Fibroblast of lung (primary cell): ENCODE data around the gene FSTL4. TPM values are rescaled to one million over a fixed set of nuclear protein-coding genes. Genes with fewer than 3 reads are reported as not detected.

ENCODE experiments used
- DNase-seq, 2 donors: peaks; one replicate each; pipeline versions ENCODE4 v3.0.0 to v3.0.0-alpha.2; 2010; ENCODE audit warnings: low read depth in 2 of 2
- H2AFZ ChIP-seq: 2 replicates; pipeline ENCODE4 v1.5.1; 2012; ENCODE audit warnings: low read length, control low read depth, inconsistent platforms
- H3K27ac ChIP-seq: 2 replicates; pipeline ENCODE4 v1.5.1; 2011; ENCODE audit warnings: low read length, control low read depth; ENCODE audit not compliant: insufficient read depth
- H3K27me3 ChIP-seq: 2 replicates; pipeline ENCODE4 v1.5.1; 2011; ENCODE audit warnings: mild to moderate bottlenecking, low read length; ENCODE audit not compliant: control insufficient read depth, insufficient read depth
- H3K36me3 ChIP-seq: 2 replicates; pipeline ENCODE4 v1.5.1; 2011; ENCODE audit warnings: low read length; ENCODE audit not compliant: control insufficient read depth, insufficient read depth
- H3K4me1 ChIP-seq: 2 replicates; pipeline ENCODE4 v1.5.1; 2011; ENCODE audit warnings: low read length; ENCODE audit not compliant: control insufficient read depth, insufficient read depth; ENCODE audit errors: extremely low read depth
- H3K4me2 ChIP-seq: 2 replicates; pipeline ENCODE4 v1.5.1; 2011; ENCODE audit warnings: low read length, control low read depth; ENCODE audit not compliant: insufficient read depth; ENCODE audit errors: extremely low read depth
- H3K4me3 ChIP-seq, 4 experiments: fragments of 200-600 bp in 1 of 4; sonication (generic) in 1 of 4; replicated peaks in 1 of 4; 2 replicates each; pipeline ENCODE4 v1.5.1; 2011 to 2016; ENCODE audit warnings: low read length in 4 of 4, low read depth in 3 of 4, mild to moderate bottlenecking in 3 of 4, control low read depth in 2 of 4, inconsistent platforms in 1 of 4, mixed read lengths in 1 of 4; ENCODE audit not compliant: insufficient read depth in 1 of 4; ENCODE audit errors: control extremely low read depth in 1 of 4
- H3K79me2 ChIP-seq: 2 replicates; pipeline ENCODE4 v1.5.1; 2012; ENCODE audit warnings: mild to moderate bottlenecking, low read length, inconsistent platforms; ENCODE audit not compliant: control insufficient read depth, insufficient read depth
- H3K9ac ChIP-seq: 2 replicates; pipeline ENCODE4 v1.5.1; 2011; ENCODE audit warnings: mild to moderate bottlenecking, low read length, control low read depth; ENCODE audit not compliant: insufficient read depth
- H3K9me3 ChIP-seq: 2 replicates; pipeline ENCODE4 v1.5.1; 2012; ENCODE audit warnings: low read depth, low read length; ENCODE audit not compliant: control insufficient read depth, insufficient read depth
- H4K20me1 ChIP-seq: 2 replicates; pipeline ENCODE4 v1.5.1; 2011; ENCODE audit warnings: low read length; ENCODE audit not compliant: control insufficient read depth, insufficient read depth; ENCODE audit errors: extremely low read depth
- EZH2 ChIP-seq: IDR thresholded peaks from 2 replicates; pipeline ENCODE4 v1.5.1; 2012; ENCODE audit warnings: low read length, control low read depth, mild to moderate bottlenecking; ENCODE audit errors: missing control alignments
- polyA plus RNA-seq, 2 donors: library from polyadenylated mRNA; depleted of rRNA in 1 of 2; stranded (reverse) in 1 of 2; unstranded in 1 of 2; fragments of >200 nt; gene quantifications; 2 replicates each; pipeline ENCODE4 v1.2.1, GENCODE V29; 2011 to 2012; ENCODE audit warnings: missing spikeins in 1 of 2
- total RNA-seq: library from RNA; depleted of rRNA; stranded (reverse); fragments of >200 nt; gene quantifications from 2 replicates; pipeline ENCODE4 v1.2.1, GENCODE V29; 2014
- TF ChIP-seq, protein P1 (sequence below), 2 donors: IDR thresholded peaks in 1 of 2; conservative IDR thresholded peaks in 1 of 2; 1 replicate in 1 of 2; 2 replicates in 1 of 2; pipeline ENCODE4 v1.5.1; 2011 to 2012; ENCODE audit warnings: low read length in 2 of 2, control low read depth in 1 of 2, inconsistent platforms in 1 of 2, low read depth in 1 of 2, mild to moderate bottlenecking in 1 of 2

The FSTL4 gene
- total and polyA plus RNA-seq, 2 donors (not counting 1 experiment from before 2014, with no cell fraction given), result 0.17 to 0.33 TPM

DNA sequence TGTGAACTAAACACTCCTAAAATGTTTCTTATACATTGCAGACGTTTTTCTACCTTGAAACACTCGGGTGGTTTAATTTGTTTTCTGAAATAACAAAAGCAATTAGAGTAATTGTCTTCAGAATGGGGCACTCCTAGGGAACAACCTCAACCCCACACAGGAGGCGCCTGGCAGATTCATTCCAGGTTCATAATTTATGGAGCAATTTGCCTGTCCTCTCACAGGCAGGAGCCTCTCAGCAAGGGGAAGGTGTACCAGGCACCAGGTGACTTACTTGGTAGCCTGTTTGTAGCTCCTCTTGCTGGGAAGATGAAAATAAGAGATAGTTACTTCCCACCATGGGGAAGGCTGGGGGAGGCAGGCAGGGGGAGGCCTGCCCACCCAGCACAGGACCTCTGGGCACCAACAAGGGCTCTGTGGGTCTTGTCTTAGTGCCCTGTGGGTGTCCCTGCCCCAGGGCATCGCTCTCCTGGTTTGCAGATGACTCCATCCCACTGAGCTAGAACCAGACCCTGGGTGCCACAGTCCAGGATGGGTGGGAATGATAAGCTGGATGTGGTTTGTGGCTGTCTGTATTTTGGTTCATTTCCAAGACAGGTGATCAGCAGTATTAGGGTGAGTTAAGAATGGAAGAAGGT, 144.4 kb downstream of the FSTL4 start:
- no peak overlapping the region for H3K27ac ChIP-seq
- no peak overlapping the region for H3K9ac ChIP-seq
- no peaks in the 10 kb centered on the region for H3K79me2 ChIP-seq
- TF ChIP-seq EZH2, result no peak
- TF ChIP-seq, protein P1, sequence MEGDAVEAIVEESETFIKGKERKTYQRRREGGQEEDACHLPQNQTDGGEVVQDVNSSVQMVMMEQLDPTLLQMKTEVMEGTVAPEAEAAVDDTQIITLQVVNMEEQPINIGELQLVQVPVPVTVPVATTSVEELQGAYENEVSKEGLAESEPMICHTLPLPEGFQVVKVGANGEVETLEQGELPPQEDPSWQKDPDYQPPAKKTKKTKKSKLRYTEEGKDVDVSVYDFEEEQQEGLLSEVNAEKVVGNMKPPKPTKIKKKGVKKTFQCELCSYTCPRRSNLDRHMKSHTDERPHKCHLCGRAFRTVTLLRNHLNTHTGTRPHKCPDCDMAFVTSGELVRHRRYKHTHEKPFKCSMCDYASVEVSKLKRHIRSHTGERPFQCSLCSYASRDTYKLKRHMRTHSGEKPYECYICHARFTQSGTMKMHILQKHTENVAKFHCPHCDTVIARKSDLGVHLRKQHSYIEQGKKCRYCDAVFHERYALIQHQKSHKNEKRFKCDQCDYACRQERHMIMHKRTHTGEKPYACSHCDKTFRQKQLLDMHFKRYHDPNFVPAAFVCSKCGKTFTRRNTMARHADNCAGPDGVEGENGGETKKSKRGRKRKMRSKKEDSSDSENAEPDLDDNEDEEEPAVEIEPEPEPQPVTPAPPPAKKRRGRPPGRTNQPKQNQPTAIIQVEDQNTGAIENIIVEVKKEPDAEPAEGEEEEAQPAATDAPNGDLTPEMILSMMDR (conservative IDR thresholded peaks at IDR 0.05 in 1 of 2, IDR thresholded peaks at IDR 0.05 in 1 of 2; ENCODE audit: low read depth in 1 of 2, low read length in 2 of 2), result no peak
- no peak overlapping the region for H3K4me2 ChIP-seq
- H3K27me3 ChIP-seq, result no peaks in the 10 kb centered on the region
- no peaks in the 10 kb centered on the region for H4K20me1 ChIP-seq
- no peaks in the 10 kb centered on the region for H3K36me3 ChIP-seq
- no peak overlapping the region for H2AFZ ChIP-seq
- no peaks in the 10 kb centered on the region for H3K4me1 ChIP-seq
- H3K4me3 ChIP-seq, result no peak overlapping the region
- H3K9me3 ChIP-seq, result no peaks in the 10 kb centered on the region
- no peak for DNase-seq

DNA sequence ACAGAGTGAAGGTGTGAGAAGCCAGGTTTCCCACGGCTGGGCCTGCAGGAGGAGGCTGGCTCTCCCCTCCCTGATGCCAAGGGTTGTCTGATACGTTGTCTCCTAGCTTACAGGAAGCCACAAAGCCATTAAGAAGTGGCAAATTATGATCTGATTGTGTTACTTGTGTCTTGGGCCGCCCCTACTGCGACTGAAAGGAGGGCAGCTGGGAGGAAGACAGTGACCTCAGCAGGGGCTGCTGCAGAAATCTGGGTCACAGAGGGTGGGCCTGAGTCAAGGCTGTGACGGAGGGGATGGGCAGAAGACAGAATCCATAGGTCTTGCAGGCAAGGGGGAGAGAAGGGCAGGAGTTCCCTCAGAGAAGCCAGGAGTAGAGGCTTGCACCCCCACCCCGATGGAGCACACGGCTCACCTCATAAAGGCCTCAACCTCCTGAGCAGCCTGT, 145.0 kb downstream of the FSTL4 start:
- no peaks in the 10 kb centered on the region for H3K9me3 ChIP-seq
- no peaks in the 10 kb centered on the region for H3K4me1 ChIP-seq
- H3K36me3 ChIP-seq, result no peaks in the 10 kb centered on the region
- H3K27ac ChIP-seq, result no peak overlapping the region
- TF ChIP-seq, protein P1 (conservative IDR thresholded peaks at IDR 0.05 in 1 of 2, IDR thresholded peaks at IDR 0.05 in 1 of 2; ENCODE audit: low read depth in 1 of 2, low read length in 2 of 2), result no peak
- no peak for TF ChIP-seq EZH2
- H2AFZ ChIP-seq, result no peak overlapping the region
- no peaks in the 10 kb centered on the region for H3K79me2 ChIP-seq
- no peak overlapping the region for H3K9ac ChIP-seq
- H3K27me3 ChIP-seq, result no peaks in the 10 kb centered on the region
- H3K4me3 ChIP-seq, result no peak overlapping the region
- no peaks in the 10 kb centered on the region for H4K20me1 ChIP-seq
- H3K4me2 ChIP-seq, result no peak overlapping the region
- DNase-seq, result no peak

DNA sequence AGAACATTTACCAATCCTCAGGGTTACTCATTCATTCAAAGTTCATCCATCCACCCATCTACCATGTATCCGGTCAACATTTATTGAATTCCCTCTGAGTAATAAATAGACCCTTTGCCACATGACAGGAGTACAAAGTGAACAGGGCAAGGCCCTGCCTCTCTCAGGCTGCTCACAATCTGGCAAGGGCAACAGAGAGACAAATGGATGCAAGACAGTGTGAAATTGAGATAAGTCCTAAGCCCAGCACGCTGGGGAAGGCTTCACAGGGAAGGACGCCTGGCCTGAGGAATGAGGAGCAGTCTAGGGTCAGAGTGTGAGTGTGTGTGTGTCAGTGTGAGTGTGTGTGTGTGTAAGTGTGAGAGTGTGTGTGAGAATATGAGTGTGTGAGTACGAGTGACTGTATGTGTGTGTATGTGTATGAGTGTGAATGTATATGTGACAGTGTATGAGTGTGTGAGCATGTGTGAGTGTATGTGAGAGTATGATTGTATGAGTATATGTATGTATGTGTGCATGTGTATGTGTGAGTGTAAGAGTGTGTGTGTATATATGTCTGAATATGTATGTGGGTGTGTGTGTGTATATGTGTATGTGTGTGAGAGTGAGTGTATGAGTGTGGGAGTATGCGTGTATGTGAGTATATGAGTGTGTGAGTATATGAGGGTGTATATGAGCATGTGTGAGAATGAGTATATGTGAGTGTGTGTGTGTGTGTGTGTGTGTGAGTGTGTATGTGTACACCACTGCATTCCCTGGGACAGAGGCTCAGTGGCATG, 145.6 kb downstream of the FSTL4 start:
- TF ChIP-seq, protein P1 (conservative IDR thresholded peaks at IDR 0.05 in 1 of 2, IDR thresholded peaks at IDR 0.05 in 1 of 2; ENCODE audit: low read depth in 1 of 2, low read length in 2 of 2), result no peak
- TF ChIP-seq EZH2, result no peak
- H3K79me2 ChIP-seq, result no peaks in the 10 kb centered on the region
- no peaks in the 10 kb centered on the region for H3K36me3 ChIP-seq
- H3K4me1 ChIP-seq, result no peaks in the 10 kb centered on the region
- no peak overlapping the region for H3K4me2 ChIP-seq
- H3K27me3 ChIP-seq, result no peaks in the 10 kb centered on the region
- H3K9me3 ChIP-seq, result no peaks in the 10 kb centered on the region
- H3K27ac ChIP-seq, result no peak overlapping the region
- no peaks in the 10 kb centered on the region for H4K20me1 ChIP-seq
- H2AFZ ChIP-seq, result no peak overlapping the region
- no peak for DNase-seq
- H3K9ac ChIP-seq, result no peak overlapping the region
- no peak overlapping the region for H3K4me3 ChIP-seq
